H1 (cell line): ENCODE data around the gene ZSWIM6. TPM values are rescaled to one million over a fixed set of nuclear protein-coding genes. Genes with fewer than 3 reads are reported as not detected.

Source experiments
- CTCF ChIA-PET: fragments of 300-600 bp; sonication (Branson Sonifier 250); formaldehyde crosslinking; loops from one replicate; lab custom pipeline; 2021; ENCODE audit not compliant: partially characterized antibody; lab: Charles Lee
- POLR2A ChIA-PET: fragments of 300-600 bp; sonication (Branson Sonifier 250); formaldehyde crosslinking; loops from one replicate; lab custom pipeline; 2021; ENCODE audit warnings: inconsistent platforms; ENCODE audit not compliant: partially characterized antibody; lab: Charles Lee
- DNase-seq, 2 experiments: peaks; one replicate each; pipeline versions ENCODE4 v3.0.0 to v3.0.0-alpha.2; 2010 to 2022; ENCODE audit warnings: low spot score in 2 of 2, low read depth in 1 of 2, mixed read lengths in 1 of 2
- FAIRE-seq: peaks from 2 replicates; lab custom pipeline; 2011; peaks lifted over from hg19 to GRCh38; lab: Jason Lieb, UNC
- H2AFZ ChIP-seq: 2 replicates; pipeline ENCODE4 v1.8.1; 2012; ENCODE audit warnings: low read length, inconsistent platforms
- H2AK5ac ChIP-seq: 2 replicates; pipeline ENCODE4 v1.6.1; 2013; ENCODE audit warnings: low read depth, low read length
- H2BK120ac ChIP-seq: replicated peaks from 2 replicates; pipeline ENCODE3; 2013; ENCODE audit warnings: low read depth, low read length, inconsistent platforms
- H2BK12ac ChIP-seq: 2 replicates; pipeline ENCODE4 v1.6.1; 2013; ENCODE audit warnings: low read depth, low read length
- H2BK15ac ChIP-seq: 2 replicates; pipeline ENCODE4 v1.6.1; 2013; ENCODE audit warnings: low read length
- H2BK20ac ChIP-seq: 2 replicates; pipeline ENCODE4 v1.6.1; 2013; ENCODE audit warnings: low read length
- H2BK5ac ChIP-seq: 2 replicates; pipeline ENCODE4 v1.6.1; 2013; ENCODE audit warnings: low read depth, low read length
- H3K14ac ChIP-seq: 2 replicates; pipeline ENCODE4 v1.6.1; 2013; ENCODE audit warnings: inconsistent platforms; ENCODE audit not compliant: insufficient read length
- H3K18ac ChIP-seq: 2 replicates; pipeline ENCODE4 v1.6.1; 2013; ENCODE audit warnings: low read length; ENCODE audit errors: extremely low read depth
- H3K23ac ChIP-seq: 2 replicates; pipeline ENCODE4 v1.6.1; 2013; ENCODE audit warnings: inconsistent platforms; ENCODE audit not compliant: insufficient read length
- H3K23me2 ChIP-seq: 2 replicates; pipeline ENCODE4 v1.6.1; 2013; ENCODE audit warnings: low read depth, low read length
- H3K27ac ChIP-seq: 2 replicates; pipeline ENCODE4 v1.6.1; 2011; ENCODE audit warnings: low read depth, low read length, inconsistent platforms
- H3K27me3 ChIP-seq, 4 experiments: replicated peaks in 1 of 4; 1 replicate in 1 of 4; 2 replicates in 3 of 4; pipeline versions ENCODE4 v1.6.1 to v1.8.1; 2011 to 2013; ENCODE audit warnings: low read length in 3 of 4, mild to moderate bottlenecking in 3 of 4, inconsistent platforms in 2 of 4, mixed read lengths in 2 of 4, moderate library complexity in 1 of 4; ENCODE audit not compliant: control insufficient read depth in 3 of 4, insufficient read depth in 3 of 4; ENCODE audit errors: extremely low read depth in 1 of 4
- H3K36me3 ChIP-seq, 4 experiments: 2 replicates each; pipeline versions ENCODE4 v1.6.1 to v1.8.1; 2011 to 2013; ENCODE audit warnings: mild to moderate bottlenecking in 4 of 4, low read length in 3 of 4, moderate library complexity in 2 of 4, control low read depth in 1 of 4, inconsistent platforms in 1 of 4; ENCODE audit not compliant: insufficient read depth in 4 of 4, control insufficient read depth in 2 of 4
- H3K4ac ChIP-seq: replicated peaks from 2 replicates; pipeline ENCODE3; 2013; ENCODE audit warnings: low read length, low read depth, mixed read lengths, inconsistent platforms; ENCODE audit not compliant: insufficient read length
- H3K4me1 ChIP-seq, 4 experiments: replicated peaks in 1 of 4; 1 replicate in 1 of 4; 2 replicates in 3 of 4; pipeline versions ENCODE4 v1.6.1 to v1.8.1; 2011 to 2013; ENCODE audit warnings: low read length in 3 of 4, inconsistent platforms in 2 of 4, mixed read lengths in 1 of 4; ENCODE audit not compliant: insufficient read depth in 4 of 4, control insufficient read depth in 3 of 4
- H3K4me2 ChIP-seq, 2 experiments: 2 replicates each; pipeline versions ENCODE4 v1.6.1 to v1.8.1; 2011 to 2013; ENCODE audit warnings: low read depth in 2 of 2, low read length in 2 of 2, control low read depth in 1 of 2, inconsistent platforms in 1 of 2, mild to moderate bottlenecking in 1 of 2; ENCODE audit not compliant: insufficient read depth in 1 of 2
- H3K4me3 ChIP-seq, 4 experiments: fragments of 200-600, 300-600 bp in 1 of 4; sonication (generic), shearing (Covaris generic), sonication (Bioruptor Twin) in 1 of 4; 2 replicates each; pipeline versions ENCODE4 v1.5.1 to v1.8.1; 2011 to 2016; ENCODE audit warnings: low read length in 4 of 4, low read depth in 3 of 4, control low read depth in 2 of 4, inconsistent platforms in 2 of 4, mild to moderate bottlenecking in 2 of 4, mixed read lengths in 1 of 4, moderate library complexity in 1 of 4; ENCODE audit not compliant: insufficient read depth in 2 of 4; ENCODE audit errors: extremely low read depth in 1 of 4
- H3K56ac ChIP-seq: replicated peaks from 2 replicates; pipeline ENCODE3; 2013; ENCODE audit warnings: low read depth, mild to moderate bottlenecking, mixed read lengths, low read length, inconsistent platforms; ENCODE audit not compliant: insufficient read length
- H3K79me1 ChIP-seq: 2 replicates; pipeline ENCODE4 v1.6.1; 2013; ENCODE audit warnings: low read depth, low read length, control low read depth
- H3K79me2 ChIP-seq, 2 experiments: 2 replicates each; pipeline versions ENCODE4 v1.6.1 to v1.8.1; 2012 to 2013; ENCODE audit warnings: low read length in 2 of 2, mild to moderate bottlenecking in 2 of 2, inconsistent platforms in 1 of 2; ENCODE audit not compliant: insufficient read depth in 2 of 2, control insufficient read depth in 1 of 2
- H3K9ac ChIP-seq, 4 experiments: replicated peaks in 1 of 4; 1 replicate in 1 of 4; 2 replicates in 3 of 4; pipeline versions ENCODE4 v1.6.1 to v1.8.1; 2011 to 2013; ENCODE audit warnings: low read depth in 3 of 4, low read length in 3 of 4, control low read depth in 2 of 4, mild to moderate bottlenecking in 2 of 4, moderate library complexity in 2 of 4, inconsistent platforms in 1 of 4; ENCODE audit errors: extremely low read depth in 1 of 4
- H3K9me3 ChIP-seq, 2 experiments: 2 replicates each; pipeline versions ENCODE4 v1.6.1 to v1.8.1; 2012 to 2013; ENCODE audit warnings: mild to moderate bottlenecking in 2 of 2, moderate library complexity in 2 of 2, control low read depth in 1 of 2, inconsistent platforms in 1 of 2, low read depth in 1 of 2, low read length in 1 of 2, mixed read lengths in 1 of 2; ENCODE audit not compliant: insufficient read depth in 2 of 2
- H4K20me1 ChIP-seq, 2 experiments: replicated peaks in 1 of 2; 2 replicates each; pipeline versions ENCODE3 to v1.8.1; 2011 to 2013; ENCODE audit warnings: inconsistent platforms in 2 of 2, low read length in 2 of 2, mild to moderate bottlenecking in 1 of 2; ENCODE audit not compliant: insufficient read depth in 2 of 2, control insufficient read depth in 1 of 2
- H4K5ac ChIP-seq: 2 replicates; pipeline ENCODE4 v1.6.1; 2013; ENCODE audit warnings: low read length, low read depth, mixed read lengths, inconsistent platforms; ENCODE audit not compliant: insufficient read length
- H4K8ac ChIP-seq: 2 replicates; pipeline ENCODE4 v1.8.0; 2013; ENCODE audit warnings: mild to moderate bottlenecking, moderate library complexity, low read length, inconsistent platforms; ENCODE audit not compliant: insufficient read depth; ENCODE audit errors: extremely low read depth
- H4K91ac ChIP-seq: replicated peaks from 2 replicates; pipeline ENCODE3; 2013; ENCODE audit warnings: low read length, mixed read lengths, inconsistent platforms; ENCODE audit not compliant: insufficient read length
- ASH2L ChIP-seq: fragments of 200-600, 300-600 bp; sonication (generic); IDR thresholded peaks from one replicate; pipeline ENCODE4 v1.7.1; 2017; ENCODE audit warnings: low read length
- CHD2 ChIP-seq: IDR thresholded peaks from 2 replicates; pipeline ENCODE4 v1.6.1; 2012; ENCODE audit warnings: low read length, improper control_type of control experiment
- CTBP2 ChIP-seq: IDR thresholded peaks from 2 replicates; pipeline ENCODE4 v1.7.0; 2011; ENCODE audit warnings: borderline replicate concordance, mild to moderate bottlenecking, moderate library complexity, mixed read lengths, low read length; ENCODE audit not compliant: insufficient read depth, insufficient read length
- EGR1 ChIP-seq: IDR thresholded peaks from 2 replicates; pipeline ENCODE4 v1.6.1; 2011; ENCODE audit warnings: low read depth, low read length, borderline replicate concordance
- HDAC2 ChIP-seq, 2 experiments: fragments of 300-600 bp in 1 of 2; sonication (generic) in 1 of 2; IDR thresholded peaks; 2 replicates each; pipeline ENCODE4 v1.6.1; 2011 to 2012; ENCODE audit warnings: low read depth in 2 of 2, low read length in 2 of 2, mild to moderate bottlenecking in 2 of 2, moderate library complexity in 2 of 2, borderline replicate concordance in 1 of 2, inconsistent platforms in 1 of 2
- JUND ChIP-seq: IDR thresholded peaks from 2 replicates; pipeline ENCODE4 v1.6.1; 2011; ENCODE audit warnings: mild to moderate bottlenecking, improper control_type of control experiment, low read length
- KDM1A ChIP-seq: fragments of 200-600, 300-600 bp; sonication (generic); IDR thresholded peaks from 2 replicates; pipeline ENCODE4 v1.7.1; 2016; ENCODE audit warnings: mild to moderate bottlenecking, low read length, borderline replicate concordance
- NRF1 ChIP-seq: IDR thresholded peaks from 2 replicates; pipeline ENCODE4 v1.6.1; 2011; ENCODE audit warnings: mild to moderate bottlenecking, low read depth, low read length, improper control_type of control experiment
- PHF8 ChIP-seq: fragments of 200-600 bp; sonication (generic); conservative IDR thresholded peaks from 2 replicates; pipeline ENCODE4 v1.7.1; 2012; ENCODE audit warnings: low read depth, mild to moderate bottlenecking, inconsistent platforms, low read length, moderate library complexity
- RBBP5 ChIP-seq: IDR thresholded peaks from 2 replicates; pipeline ENCODE4 v1.7.1; 2012; ENCODE audit warnings: low read depth, mild to moderate bottlenecking, inconsistent platforms, low read length, moderate library complexity, borderline replicate concordance
- YY1 ChIP-seq: IDR thresholded peaks from 2 replicates; pipeline ENCODE4 v1.6.1; 2011; ENCODE audit warnings: low read depth, mild to moderate bottlenecking, low read length
- WGBS, 2 experiments: shearing (Covaris generic) in 1 of 2; methylation state at CpG; one replicate each; pipeline versions ENCODE4 v1.1.6 to v1.1.7; 2013 to 2015; ENCODE audit warnings: low lambda C conversion rate in 2 of 2, mixed read lengths in 2 of 2, inconsistent platforms in 1 of 2, low coverage in 1 of 2, missing lambda C conversion rate in 1 of 2; ENCODE audit not compliant: insufficient replicate concordance in 2 of 2, insufficient coverage in 1 of 2, insufficient read length in 1 of 2; ENCODE audit errors: extremely low coverage in 1 of 2, missing lambda C conversion rate in 1 of 2; 5-methylcytosine and 5-hydroxymethylcytosine counted together
- polyA plus RNA-seq, 7 experiments: library from polyadenylated mRNA; depleted of rRNA in 3 of 7; stranded (reverse) in 5 of 7; unstranded in 2 of 7; fragments of >200 nt in 5 of 7; fragments of 200-250 nt in 2 of 7; gene quantifications; 1 replicate in 5 of 7; 2 replicates in 1 of 7; 4 replicates in 1 of 7; pipeline versions ENCODE4 v1.2.1 to v1.2.3, GENCODE V29; 2011 to 2013; ENCODE audit warnings: missing spikeins in 2 of 7, mixed read lengths in 2 of 7
- total RNA-seq: library from RNA; stranded (reverse); fragmentation: NEBNext Ultra II Directional; extraction: Animal tissue kit (Norgen Biotek cat#: 25700); gene quantifications from 2 replicates; pipeline ENCODE4 v1.2.1, GENCODE V29; 2021
- TF ChIP-seq, protein P1 (sequence below): IDR thresholded peaks from 2 replicates; pipeline ENCODE4 v1.6.1; 2012; ENCODE audit warnings: low read length, inconsistent platforms

The ZSWIM6 gene
- total and polyA plus RNA-seq, 2 of the 8 experiments (the other 6 are each of a cell fraction or from before 2014, with no cell fraction given) = 7.9 to 12.4 TPM

- Histone ChIP-seq H2BK5ac (no peak overlapping the region), H2BK12ac (no peak overlapping the region), H3K27me3 (no peaks in the 10 kb centered on the region), H3K79me1 (no peaks in the 10 kb centered on the region; the same call in 1 of the 2 replicates), H4K5ac (no peak overlapping the region), H2BK15ac (no peak overlapping the region), H2AK5ac (no peak overlapping the region), H4K20me1 (peaks cover 0 to 2% of the 10 kb centered on the region in 2 experiments), H2BK20ac (no peak overlapping the region), H3K27ac (no peak overlapping the region), H3K23ac (no peak overlapping the region), H2BK120ac (no peak overlapping the region), H3K4me1 (peaks cover 0 to 2% (median 0%) of the 10 kb centered on the region in 4 experiments; a peak in 1 of 7 replicates), H3K9ac (no peak overlapping the region), H3K79me2 (no peaks in the 10 kb centered on the region), H2AFZ (no peak overlapping the region), H3K56ac (no peak overlapping the region), H3K9me3 (no peaks in the 10 kb centered on the region), H3K36me3 (no peaks in the 10 kb centered on the region; a peak in 1 of 8 replicates), H4K8ac (no peak overlapping the region), H3K18ac (no peak overlapping the region), H3K4ac (no peak overlapping the region), H4K91ac (no peak overlapping the region), H3K4me3 (no peak overlapping the region), H3K4me2 (no peak overlapping the region), H3K14ac (no peak overlapping the region), H3K23me2 (no peaks in the 10 kb centered on the region)
- TF ChIP-seq ASH2L (no peak), NRF1 (no peak), PHF8 (no peak), HDAC2 (IDR thresholded peaks at IDR 0.05; ENCODE audit: borderline replicate concordance in 1 of 2, low read depth in 2 of 2, low read length in 2 of 2) (no peak), YY1 (no peak), CTBP2 (no peak), KDM1A (no peak), CHD2 (no peak), EGR1 (no peak), JUND (no peak), RBBP5 (no peak)
- TF ChIP-seq, protein P1, sequence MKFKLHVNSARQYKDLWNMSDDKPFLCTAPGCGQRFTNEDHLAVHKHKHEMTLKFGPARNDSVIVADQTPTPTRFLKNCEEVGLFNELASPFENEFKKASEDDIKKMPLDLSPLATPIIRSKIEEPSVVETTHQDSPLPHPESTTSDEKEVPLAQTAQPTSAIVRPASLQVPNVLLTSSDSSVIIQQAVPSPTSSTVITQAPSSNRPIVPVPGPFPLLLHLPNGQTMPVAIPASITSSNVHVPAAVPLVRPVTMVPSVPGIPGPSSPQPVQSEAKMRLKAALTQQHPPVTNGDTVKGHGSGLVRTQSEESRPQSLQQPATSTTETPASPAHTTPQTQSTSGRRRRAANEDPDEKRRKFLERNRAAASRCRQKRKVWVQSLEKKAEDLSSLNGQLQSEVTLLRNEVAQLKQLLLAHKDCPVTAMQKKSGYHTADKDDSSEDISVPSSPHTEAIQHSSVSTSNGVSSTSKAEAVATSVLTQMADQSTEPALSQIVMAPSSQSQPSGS = no peak
- ChIA-PET CTCF (interaction anchor here (1.1 to 2.1 kb wide), 2 partner anchors 14 to 135 kb away, joined by 3 to 7 read pairs; no protein-coding TSS in a partner anchor), POLR2A (no interaction called here)
- FAIRE-seq = no peak
- WGBS, 2 experiments = 90% methylated on average over 3 of the region's 3 CpGs; no CpG with 5 or more reads in 1 of the 2 experiments
- no peak for DNase-seq
Measured at GRCh38 chr5:61523997-61524396, 191.9 kb downstream of the ZSWIM6 start.
